ENCODE measurements around the gene IQCE. TPM values are rescaled to one million over a fixed set of nuclear protein-coding genes. Genes with fewer than 3 reads are reported as not detected.

The IQCE gene
- total RNA-seq, 1 donor from 2014 or later = 25.7 TPM

GRCh38 chr7:2566890-2567678 lies 8.3 kb downstream of the IQCE start:
- Mint-ChIP-seq H3K9me3 (no peaks in the 10 kb centered on the region), H3K36me3 (no peaks in the 10 kb centered on the region), H3K27me3 (no peaks in the 10 kb centered on the region), H3K27ac (peak overlapping the region; percentile 48), H3K4me3 (no peak overlapping the region), H3K4me1 (ENCODE audit: unreplicated experiment) (peaks cover 27% of the 10 kb centered on the region)
- no peak for TF ChIP-seq CTCF (conservative IDR thresholded peaks at IDR 0.05)
- no peak for DNase-seq (ENCODE audit: extremely low spot score, unreplicated experiment)

GRCh38 chr7:2567679-2568278 lies 9.0 kb downstream of the IQCE start:
- Mint-ChIP-seq H3K4me3 (no peak overlapping the region), H3K27ac (no peak overlapping the region), H3K4me1 (ENCODE audit: unreplicated experiment) (peaks cover 30% of the 10 kb centered on the region), H3K9me3 (no peaks in the 10 kb centered on the region), H3K36me3 (no peaks in the 10 kb centered on the region), H3K27me3 (no peaks in the 10 kb centered on the region)
- TF ChIP-seq CTCF (conservative IDR thresholded peaks at IDR 0.05) = peak; percentile 70
- DNase-seq (ENCODE audit: extremely low spot score, unreplicated experiment) = no peak

GRCh38 chr7:2568521-2569223 lies 9.9 kb downstream of the IQCE start:
- no peak for DNase-seq (ENCODE audit: extremely low spot score, unreplicated experiment)
- no peaks in the 10 kb centered on the region for H3K9me3 Mint-ChIP-seq
- no peaks in the 10 kb centered on the region for H3K27me3 Mint-ChIP-seq
- no peaks in the 10 kb centered on the region for H3K36me3 Mint-ChIP-seq
- no peak overlapping the region for H3K4me3 Mint-ChIP-seq
- peaks cover 30% of the 10 kb centered on the region for H3K4me1 Mint-ChIP-seq (ENCODE audit: unreplicated experiment)
- TF ChIP-seq CTCF (conservative IDR thresholded peaks at IDR 0.05) = no peak
- no peak overlapping the region for H3K27ac Mint-ChIP-seq

GRCh38 chr7:2569421-2569820 lies 10.6 kb downstream of the IQCE start:
- H3K9me3 Mint-ChIP-seq = no peaks in the 10 kb centered on the region
- H3K27me3 Mint-ChIP-seq = no peaks in the 10 kb centered on the region
- H3K4me1 Mint-ChIP-seq (ENCODE audit: unreplicated experiment) = peaks cover 30% of the 10 kb centered on the region
- TF ChIP-seq CTCF (conservative IDR thresholded peaks at IDR 0.05) = no peak
- H3K4me3 Mint-ChIP-seq = no peak overlapping the region
- no peak overlapping the region for H3K27ac Mint-ChIP-seq
- peaks cover 5% of the 10 kb centered on the region for H3K36me3 Mint-ChIP-seq
- no peak for DNase-seq (ENCODE audit: extremely low spot score, unreplicated experiment)

GRCh38 chr7:2570021-2570420 lies 11.2 kb downstream of the IQCE start:
- DNase-seq (ENCODE audit: extremely low spot score, unreplicated experiment) = no peak
- Mint-ChIP-seq H3K27me3 (no peaks in the 10 kb centered on the region), H3K27ac (no peak overlapping the region), H3K9me3 (no peaks in the 10 kb centered on the region), H3K4me1 (ENCODE audit: unreplicated experiment) (peaks cover 24% of the 10 kb centered on the region), H3K36me3 (peaks cover 9% of the 10 kb centered on the region), H3K4me3 (no peak overlapping the region)
- TF ChIP-seq CTCF (conservative IDR thresholded peaks at IDR 0.05) = no peak
